GM23338 (cell line): ENCODE measurements around the gene DDX23.

Experiments used
- CREB1 ChIP-seq: fragments of 250-450 bp; sonication (Bioruptor Pico); IDR thresholded peaks from 2 replicates; pipeline ENCODE4 v1.5.0; 2020; ENCODE audit warnings: low read depth, mild to moderate bottlenecking, moderate library complexity
- EZH2 ChIP-seq: fragments of 200-600 bp; sonication (generic); IDR thresholded peaks from one replicate; pipeline ENCODE4 v1.8.0; 2017; ENCODE audit warnings: antibody characterized with exemption, mild to moderate bottlenecking, low read depth; ENCODE audit not compliant: unreplicated experiment
- TF ChIP-seq, protein P1 (sequence below), 2 experiments: fragments of 200-600 bp in 1 of 2; sonication (generic) in 1 of 2; conservative IDR thresholded peaks; 2 replicates each; pipeline versions ENCODE4 v1.5.1 to v1.6.1; 2016 to 2017; ENCODE audit warnings: antibody characterized with exemption in 2 of 2, low read depth in 2 of 2, mild to moderate bottlenecking in 2 of 2, moderate library complexity in 1 of 2

- TF ChIP-seq CREB1 (CRISPR knock-in tag) (no peak), EZH2 (no peak)
- TF ChIP-seq, protein P1, sequence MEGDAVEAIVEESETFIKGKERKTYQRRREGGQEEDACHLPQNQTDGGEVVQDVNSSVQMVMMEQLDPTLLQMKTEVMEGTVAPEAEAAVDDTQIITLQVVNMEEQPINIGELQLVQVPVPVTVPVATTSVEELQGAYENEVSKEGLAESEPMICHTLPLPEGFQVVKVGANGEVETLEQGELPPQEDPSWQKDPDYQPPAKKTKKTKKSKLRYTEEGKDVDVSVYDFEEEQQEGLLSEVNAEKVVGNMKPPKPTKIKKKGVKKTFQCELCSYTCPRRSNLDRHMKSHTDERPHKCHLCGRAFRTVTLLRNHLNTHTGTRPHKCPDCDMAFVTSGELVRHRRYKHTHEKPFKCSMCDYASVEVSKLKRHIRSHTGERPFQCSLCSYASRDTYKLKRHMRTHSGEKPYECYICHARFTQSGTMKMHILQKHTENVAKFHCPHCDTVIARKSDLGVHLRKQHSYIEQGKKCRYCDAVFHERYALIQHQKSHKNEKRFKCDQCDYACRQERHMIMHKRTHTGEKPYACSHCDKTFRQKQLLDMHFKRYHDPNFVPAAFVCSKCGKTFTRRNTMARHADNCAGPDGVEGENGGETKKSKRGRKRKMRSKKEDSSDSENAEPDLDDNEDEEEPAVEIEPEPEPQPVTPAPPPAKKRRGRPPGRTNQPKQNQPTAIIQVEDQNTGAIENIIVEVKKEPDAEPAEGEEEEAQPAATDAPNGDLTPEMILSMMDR (conservative IDR thresholded peaks at IDR 0.05; ENCODE audit: low read depth in 2 of 2), result no peak
Measured at GRCh38 chr12:48854488-48854887, 2.5 kb upstream of the DDX23 start.
